DOHH2 (cell line): ENCODE results near the gene AHCYL1.

Source experiments
- EZH2phosphoT487 ChIP-seq: fragments of 200-600 bp; sonication (generic); IDR thresholded peaks from 2 replicates; pipeline ENCODE4 v1.6.1; 2017; ENCODE audit warnings: borderline replicate concordance, mild to moderate bottlenecking, antibody characterized with exemption, low read length, moderate library complexity, mixed read lengths
- TF ChIP-seq, protein P1 (sequence below): fragments of 200-600 bp; sonication (generic); IDR thresholded peaks from one replicate; pipeline ENCODE4 v1.5.1; 2014; ENCODE audit warnings: antibody characterized with exemption, mild to moderate bottlenecking, low read depth, low read length; ENCODE audit not compliant: poor library complexity, severe bottlenecking

DNA sequence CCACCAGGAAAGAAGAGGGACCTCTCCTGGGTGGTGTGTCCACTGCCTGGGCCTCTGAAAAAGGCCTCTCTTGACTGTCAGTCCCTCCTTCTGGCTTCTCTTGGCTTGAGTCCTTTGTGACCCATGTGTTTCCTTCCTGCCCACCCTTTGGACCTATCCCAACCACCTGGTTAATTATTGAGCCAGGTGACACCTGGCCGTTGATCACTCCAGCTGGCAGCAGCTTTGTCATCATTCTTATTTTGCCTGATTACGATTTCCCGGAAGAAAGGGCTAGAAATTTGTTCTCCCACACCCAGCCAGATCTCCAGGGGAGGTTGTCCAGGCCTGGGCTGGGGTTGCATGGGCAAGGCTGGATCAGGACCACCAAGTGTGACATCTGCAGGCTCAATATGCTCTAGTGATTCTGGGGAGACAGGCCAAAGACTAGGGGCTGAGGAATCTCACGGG lies 49.1 kb upstream of the AHCYL1 start:
- TF ChIP-seq, protein P1, sequence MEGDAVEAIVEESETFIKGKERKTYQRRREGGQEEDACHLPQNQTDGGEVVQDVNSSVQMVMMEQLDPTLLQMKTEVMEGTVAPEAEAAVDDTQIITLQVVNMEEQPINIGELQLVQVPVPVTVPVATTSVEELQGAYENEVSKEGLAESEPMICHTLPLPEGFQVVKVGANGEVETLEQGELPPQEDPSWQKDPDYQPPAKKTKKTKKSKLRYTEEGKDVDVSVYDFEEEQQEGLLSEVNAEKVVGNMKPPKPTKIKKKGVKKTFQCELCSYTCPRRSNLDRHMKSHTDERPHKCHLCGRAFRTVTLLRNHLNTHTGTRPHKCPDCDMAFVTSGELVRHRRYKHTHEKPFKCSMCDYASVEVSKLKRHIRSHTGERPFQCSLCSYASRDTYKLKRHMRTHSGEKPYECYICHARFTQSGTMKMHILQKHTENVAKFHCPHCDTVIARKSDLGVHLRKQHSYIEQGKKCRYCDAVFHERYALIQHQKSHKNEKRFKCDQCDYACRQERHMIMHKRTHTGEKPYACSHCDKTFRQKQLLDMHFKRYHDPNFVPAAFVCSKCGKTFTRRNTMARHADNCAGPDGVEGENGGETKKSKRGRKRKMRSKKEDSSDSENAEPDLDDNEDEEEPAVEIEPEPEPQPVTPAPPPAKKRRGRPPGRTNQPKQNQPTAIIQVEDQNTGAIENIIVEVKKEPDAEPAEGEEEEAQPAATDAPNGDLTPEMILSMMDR: no peak
- TF ChIP-seq EZH2phosphoT487: no peak
